ENCODE measurements around the gene CENPP.

DNA sequence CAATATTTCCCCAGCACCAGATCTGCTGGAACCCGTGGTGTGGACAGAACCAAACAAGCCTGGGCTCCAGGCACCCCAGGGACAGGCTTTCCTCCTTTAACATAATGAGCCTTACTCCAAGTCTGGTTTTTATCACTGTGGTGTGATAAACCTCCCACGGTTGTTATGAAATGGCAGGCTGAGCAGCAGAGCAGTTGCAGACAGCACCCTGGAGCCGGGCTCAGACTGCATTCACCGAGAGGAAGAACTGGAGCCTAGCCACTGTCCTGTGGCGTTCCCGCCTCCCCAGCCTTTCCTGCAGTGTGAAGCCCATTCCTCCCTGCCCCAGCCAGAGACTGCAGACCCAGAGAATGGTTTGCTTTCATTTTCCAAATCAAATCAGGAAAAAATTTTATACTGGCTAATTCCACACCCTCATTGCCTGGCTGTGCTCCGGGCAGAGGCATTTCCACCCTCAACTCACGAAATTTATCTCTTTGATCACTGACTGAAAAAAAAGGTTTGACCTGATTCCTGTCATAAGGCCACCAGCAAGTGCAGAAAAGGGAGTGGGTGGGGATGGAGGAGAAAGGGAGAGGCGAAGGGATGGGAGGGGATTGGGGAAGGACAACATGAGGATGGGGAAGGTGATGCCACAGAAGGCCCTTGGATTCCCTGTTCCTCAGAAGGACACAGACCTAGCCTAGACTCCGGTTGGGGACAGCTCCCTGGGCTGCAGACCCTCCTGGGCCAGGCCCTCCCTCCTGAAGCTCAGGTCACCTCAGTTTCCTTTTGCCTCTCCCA lies 325.3 kb downstream of the CENPP start:
- TF ChIP-seq ZNF274 (IDR thresholded peaks at IDR 0.05; ENCODE audit: low read depth, low read length) (no peak), SUZ12 (IDR thresholded peaks at IDR 0.05; ENCODE audit: extremely low read depth, insufficient read depth, insufficient read length) (no peak)
